NCI-H446 treated with DMSO at 0.1 percent for 48 hours (cell line): Measurements from ENCODE around the gene ASTN2.
A peak's percentile ranks its signal among the peaks of the same experiment; 100 is the strongest.

Experiments used
- DNase-seq: peaks from one replicate; lab custom pipeline; 2025; lab: John Stamatoyannopoulos, UW

Gene ASTN2

DNA sequence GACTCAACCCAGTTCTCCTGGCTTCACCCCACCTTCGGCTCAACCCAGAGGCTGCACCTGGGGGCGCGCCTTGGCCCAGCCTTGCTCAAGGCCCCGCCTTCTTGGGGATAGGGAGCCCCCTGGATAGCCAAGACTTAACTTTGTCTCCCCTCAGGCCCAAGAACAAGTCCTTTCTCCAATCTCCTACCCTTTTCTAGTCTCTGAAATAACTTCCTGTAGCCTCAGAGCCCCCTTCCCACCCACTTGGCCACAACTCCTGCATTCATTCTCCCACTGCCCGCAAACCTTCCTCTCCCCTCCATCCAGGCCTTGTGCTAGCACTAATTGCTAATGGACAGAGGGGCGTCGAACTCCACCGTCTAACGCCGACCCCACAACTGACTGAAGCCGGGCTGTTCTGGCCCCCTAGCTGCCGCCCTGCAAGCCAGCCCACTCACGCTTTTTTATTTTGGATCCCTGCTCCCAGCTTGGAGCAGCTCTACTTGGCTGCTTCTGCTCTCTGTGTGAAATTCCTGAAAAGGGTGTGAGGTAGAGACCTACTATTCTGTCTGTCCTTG is 579 bp upstream of the ASTN2 start:
- no peak for DNase-seq

- DNase-seq = no peak
These were observed 494 bp downstream of the ASTN2 start for GRCh38 chr9:117414220-117414905.

- DNase-seq = peak; percentile 20
These were observed 1.3 kb downstream of the ASTN2 start for GRCh38 chr9:117413346-117414219.

- DNase-seq = no peak
These were observed 2.0 kb downstream of the ASTN2 start for GRCh38 chr9:117412841-117413240.

DNA sequence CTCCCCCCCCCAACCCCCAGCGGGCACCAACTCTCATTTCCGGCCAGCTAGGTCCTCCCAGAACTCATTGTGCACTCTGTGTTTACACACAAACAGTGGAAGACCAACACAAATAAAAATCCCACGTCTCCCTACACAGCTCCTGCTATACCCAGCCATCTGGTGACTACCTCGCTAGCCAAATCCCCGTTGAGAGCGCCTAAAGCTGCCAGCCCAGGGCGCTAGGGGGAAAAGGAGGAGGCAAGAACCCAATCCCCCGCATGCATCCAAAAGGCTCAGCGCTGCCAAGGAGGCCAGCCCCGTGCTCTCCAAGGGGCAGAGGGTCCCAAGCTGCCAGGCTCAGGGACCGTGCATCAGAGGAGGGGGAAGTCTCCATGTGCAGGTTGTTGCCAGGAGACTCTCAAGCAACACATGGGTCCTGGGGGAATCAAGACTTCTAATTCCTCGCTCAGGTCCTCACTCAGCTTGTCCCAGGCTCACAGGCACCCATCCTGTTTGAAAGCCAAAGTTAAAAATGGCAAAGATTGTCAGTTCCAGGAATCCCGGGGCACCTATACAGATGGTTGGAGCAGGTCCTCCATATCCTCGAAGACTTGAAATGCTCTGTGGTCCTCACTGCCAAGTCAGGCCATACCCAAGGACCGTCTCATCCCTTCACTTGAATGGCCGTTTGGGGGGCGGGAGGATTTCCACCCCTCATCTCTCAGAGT is 2.7 kb downstream of the ASTN2 start:
- DNase-seq = peak; percentile 83

- peak; percentile 9 for DNase-seq
These were observed 3.3 kb downstream of the ASTN2 start for GRCh38 chr9:117411547-117411946.

DNA sequence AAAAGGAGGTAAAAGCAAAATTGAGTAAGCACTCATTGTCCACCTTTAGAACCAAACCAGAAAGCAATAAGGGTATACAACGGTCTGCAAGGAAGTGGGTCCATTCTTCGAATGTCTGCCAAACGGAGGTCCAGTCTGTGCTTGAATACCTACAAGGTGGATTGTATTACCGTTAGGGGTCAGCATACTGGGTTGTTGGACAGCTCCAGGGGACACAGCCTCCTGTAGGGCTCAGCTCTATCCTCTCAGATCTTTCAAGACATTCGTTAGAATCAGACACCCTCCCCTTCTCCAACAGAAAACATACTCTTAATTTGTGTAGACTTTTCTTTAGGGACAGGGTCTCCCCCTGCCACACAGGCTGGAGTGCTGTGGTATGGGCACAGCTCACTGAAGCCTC is 5.5 kb downstream of the ASTN2 start:
- DNase-seq = no peak

DNA sequence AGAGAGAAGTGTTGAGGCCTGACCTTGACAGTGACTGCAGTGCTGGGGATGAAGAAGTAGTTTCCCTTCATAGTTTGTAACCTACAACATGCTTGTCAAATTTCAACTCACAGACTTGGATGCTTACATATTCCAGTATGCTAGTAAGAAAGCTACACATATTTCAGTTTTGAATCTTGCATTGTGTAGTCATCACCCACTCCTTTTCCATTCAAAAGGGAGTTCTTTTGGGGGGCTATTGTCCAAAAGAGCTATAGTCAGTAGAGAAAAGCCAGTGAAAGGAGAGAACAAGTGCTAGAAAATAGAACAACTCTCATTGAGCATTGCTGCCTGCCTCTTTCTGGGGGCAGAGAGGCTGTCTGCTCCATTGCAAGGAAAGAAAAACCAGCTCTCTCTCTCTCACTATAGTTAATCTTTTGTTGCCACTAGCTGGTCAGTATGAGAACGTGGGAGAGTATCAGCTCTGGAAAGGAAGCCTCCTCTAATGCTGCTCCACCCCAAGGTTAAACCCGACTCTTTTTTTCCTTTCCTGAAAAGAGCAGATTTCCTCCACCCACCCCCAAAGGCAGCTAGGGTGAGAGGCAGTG is 7.3 kb downstream of the ASTN2 start:
- DNase-seq = no peak

- no peak for DNase-seq
These were observed 8.7 kb downstream of the ASTN2 start for GRCh38 chr9:117405950-117406705.

- DNase-seq = no peak
These were observed 11.0 kb downstream of the ASTN2 start for GRCh38 chr9:117403848-117404247.

DNA sequence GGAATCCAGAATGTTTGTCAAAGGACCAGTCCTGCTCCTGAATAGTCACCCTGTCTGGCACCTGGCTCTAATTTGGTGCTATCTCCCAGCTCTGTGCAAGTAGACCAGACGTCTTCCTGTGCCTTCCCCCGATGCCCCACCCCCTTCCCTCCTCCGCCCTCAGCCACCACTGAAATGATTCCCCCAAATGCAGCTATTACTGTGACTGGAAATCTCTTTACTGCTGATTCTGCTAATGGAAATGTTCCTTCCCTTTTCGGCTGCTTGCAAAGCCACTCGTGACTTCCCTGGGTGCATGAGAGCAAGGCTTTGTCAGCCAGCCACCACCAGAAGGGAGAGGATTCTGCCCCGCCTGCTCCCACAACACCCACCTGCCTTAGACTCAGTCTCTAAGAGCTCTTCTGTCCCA is 11.4 kb downstream of the ASTN2 start:
- no peak for DNase-seq

DNA sequence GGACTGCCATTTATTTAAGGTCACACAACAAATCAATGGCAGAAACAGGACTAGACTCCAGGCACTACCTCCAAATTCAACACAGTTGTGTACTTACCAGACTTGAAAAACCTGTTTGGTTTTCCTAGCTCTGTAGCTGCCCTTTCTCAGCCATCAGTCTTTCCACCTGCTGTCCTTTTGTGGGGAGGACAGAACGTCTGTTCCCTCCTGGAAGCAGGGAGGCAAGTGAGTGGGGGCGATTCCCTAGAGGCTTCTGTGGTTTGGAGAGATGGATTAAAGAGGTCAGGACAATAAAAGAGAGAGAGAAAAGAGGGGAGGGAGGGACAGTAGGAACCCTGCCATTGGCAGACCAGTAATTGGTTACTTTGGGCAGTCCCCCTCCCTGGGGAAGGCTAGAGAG is 14.7 kb downstream of the ASTN2 start:
- DNase-seq = no peak

DNA sequence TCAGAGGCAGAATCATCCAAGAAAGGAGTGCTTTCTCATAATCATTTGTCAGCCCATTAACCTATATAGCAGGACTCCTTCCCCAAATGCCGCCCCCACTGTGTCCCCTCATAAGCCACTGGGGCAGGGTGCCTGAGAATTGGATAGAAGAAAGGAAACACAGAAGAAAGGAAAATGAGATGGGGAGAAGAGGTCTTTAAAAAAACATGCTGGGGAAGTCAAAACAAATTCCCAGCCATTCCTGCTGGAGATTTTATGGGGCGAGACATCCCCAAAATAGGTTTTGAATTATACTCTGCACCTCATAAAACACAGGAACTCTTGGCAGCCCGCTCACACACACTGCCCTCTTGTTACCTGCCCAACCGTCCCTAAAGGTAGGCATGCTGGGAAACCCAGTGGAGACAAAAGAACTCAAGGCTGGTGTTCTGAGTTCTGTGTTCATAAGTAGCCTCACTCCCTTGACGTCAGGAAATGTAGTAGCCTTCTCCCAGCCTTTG is 19.7 kb downstream of the ASTN2 start:
- DNase-seq = no peak

DNA sequence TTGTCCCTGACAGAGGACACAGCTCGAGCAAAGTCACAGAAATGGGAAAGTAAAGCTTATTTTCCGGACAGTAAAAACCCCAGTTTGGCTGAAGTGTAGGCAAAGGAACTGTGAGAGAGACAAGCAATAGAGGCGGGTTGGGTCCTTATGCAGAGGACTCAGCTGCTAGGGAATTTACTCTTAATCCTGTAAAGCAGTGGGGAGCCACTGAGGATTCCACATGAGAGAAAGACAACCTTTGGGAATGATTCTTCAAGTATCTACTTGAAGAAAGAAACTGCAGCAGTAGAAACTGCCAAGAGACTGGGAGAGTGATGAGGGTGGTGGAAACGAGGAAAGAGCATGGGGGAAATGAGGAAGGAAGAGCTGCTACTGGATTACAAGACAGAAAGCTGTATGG is 20.2 kb downstream of the ASTN2 start:
- DNase-seq = no peak

- DNase-seq = no peak
These were observed 21.9 kb downstream of the ASTN2 start for GRCh38 chr9:117392992-117393391.

DNA sequence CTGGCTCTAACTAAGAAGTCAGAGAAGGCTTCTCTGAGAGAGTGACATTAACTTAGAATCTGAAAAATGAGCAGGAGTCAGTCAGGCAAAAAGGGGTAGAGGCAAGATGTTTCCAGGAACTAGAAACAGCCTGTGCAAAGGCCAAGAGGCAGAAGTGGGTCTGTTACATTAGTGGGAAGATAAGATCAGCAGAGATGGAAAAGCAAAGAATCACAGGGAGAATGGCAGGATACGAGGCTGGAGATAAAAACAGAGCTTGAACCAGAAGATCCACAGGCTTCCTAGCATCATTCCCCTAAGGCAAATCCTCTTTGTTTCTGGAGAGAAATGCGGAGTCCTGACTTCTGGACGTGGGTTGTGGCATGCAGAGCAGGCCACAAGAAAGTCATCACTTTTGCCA is 27.4 kb downstream of the ASTN2 start:
- no peak for DNase-seq

GRCh38 chr9:117379341-117379740 is 35.5 kb downstream of the ASTN2 start:
- no peak for DNase-seq

DNA sequence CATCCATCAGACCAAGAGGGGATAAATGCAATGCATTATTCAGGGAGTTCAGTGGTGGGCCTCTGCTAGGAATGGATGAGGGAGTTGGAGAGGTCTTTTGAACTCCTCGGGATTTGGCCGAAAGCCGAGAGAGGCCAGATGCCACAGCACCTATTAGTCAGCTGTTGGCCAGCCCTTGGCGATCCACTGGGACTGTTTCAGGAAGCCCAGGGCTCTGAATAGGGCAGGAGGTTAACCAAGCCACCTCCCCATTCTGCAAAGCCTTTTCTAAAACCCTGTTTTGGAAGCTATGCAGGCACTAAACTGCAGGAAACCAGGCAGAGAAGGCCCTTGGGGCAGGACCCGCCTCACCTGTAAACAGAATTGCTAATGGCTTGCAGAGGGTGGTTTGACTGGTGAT is 37.8 kb downstream of the ASTN2 start:
- no peak for DNase-seq

GRCh38 chr9:117375956-117376355 is 38.9 kb downstream of the ASTN2 start:
- no peak for DNase-seq

DNA sequence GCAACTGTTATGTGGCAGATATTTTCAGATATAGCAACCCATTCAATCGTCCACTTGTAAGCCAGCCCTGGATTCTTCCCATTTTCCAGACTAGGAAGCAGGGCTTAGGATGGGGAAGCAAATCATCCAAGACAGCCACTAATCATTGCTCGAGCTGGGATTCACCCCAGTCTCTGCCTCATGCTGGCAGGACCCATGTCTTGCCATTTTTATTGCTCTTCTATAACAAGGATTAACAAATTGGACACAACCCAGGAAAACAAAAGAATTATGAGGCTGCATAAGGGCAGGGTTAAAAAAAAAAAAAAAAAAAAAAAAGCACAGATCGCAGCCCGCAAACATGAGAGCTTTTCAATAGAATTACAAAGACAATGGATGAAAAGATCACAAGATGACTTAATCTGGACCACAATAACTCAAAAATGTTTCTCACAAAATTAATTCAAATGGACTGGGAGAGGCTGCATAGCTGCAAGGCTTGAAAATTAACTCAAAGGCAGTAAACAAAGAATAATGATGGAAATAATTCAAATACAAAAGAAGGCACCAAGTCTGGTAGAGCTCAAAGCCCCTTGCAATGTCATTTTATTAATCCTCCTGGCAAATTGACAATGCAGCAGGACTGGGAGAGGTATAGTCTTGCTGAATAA is 40.7 kb downstream of the ASTN2 start:
- DNase-seq = no peak
